GM18526 (cell line): Measurements from ENCODE around the gene MAP4K4.

ENCODE experiments used
- POLR2A ChIP-seq: IDR thresholded peaks from 3 replicates; pipeline ENCODE4 v1.6.1; 2011; ENCODE audit not compliant: insufficient read length; ENCODE audit errors: extremely low read depth

MAP4K4 gene

GRCh38 chr2:101801496-101801895 is 104.0 kb downstream of the MAP4K4 start:
- no peak for TF ChIP-seq POLR2A

- TF ChIP-seq POLR2A = no peak
Observed at GRCh38 chr2:101802329-101802728, 104.8 kb downstream of the MAP4K4 start.

DNA sequence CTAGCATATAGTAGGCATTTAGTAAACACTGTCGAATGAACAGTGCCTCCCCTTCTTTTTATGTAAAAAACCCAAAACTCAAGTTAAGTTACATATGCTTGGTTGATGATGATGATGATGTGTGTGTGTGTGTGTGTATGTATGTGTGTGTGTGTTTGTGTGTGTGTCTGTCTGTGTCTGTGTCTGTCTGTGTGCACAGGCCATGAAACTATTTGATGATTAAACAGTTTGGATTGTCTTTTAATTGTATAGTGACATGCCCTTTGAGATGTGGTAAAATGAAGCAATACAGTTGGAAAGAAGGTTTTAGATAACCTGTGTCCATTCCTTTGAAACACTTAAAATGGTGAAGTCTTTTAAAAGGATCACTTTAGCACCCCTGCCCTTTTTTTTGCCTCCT is 105.6 kb downstream of the MAP4K4 start:
- no peak for TF ChIP-seq POLR2A

- no peak for TF ChIP-seq POLR2A
Observed at GRCh38 chr2:101803945-101804696, 106.6 kb downstream of the MAP4K4 start.

- TF ChIP-seq POLR2A = no peak
Observed at GRCh38 chr2:101805152-101806088, 107.9 kb downstream of the MAP4K4 start.

- no peak for TF ChIP-seq POLR2A
Observed at GRCh38 chr2:101806123-101806522, 108.6 kb downstream of the MAP4K4 start.

- no peak for TF ChIP-seq POLR2A
Observed at GRCh38 chr2:101806701-101807100, 109.2 kb downstream of the MAP4K4 start.

GRCh38 chr2:101807242-101807641 is 109.7 kb downstream of the MAP4K4 start:
- no peak for TF ChIP-seq POLR2A

GRCh38 chr2:101808006-101808562 is 110.6 kb downstream of the MAP4K4 start:
- TF ChIP-seq POLR2A = no peak

DNA sequence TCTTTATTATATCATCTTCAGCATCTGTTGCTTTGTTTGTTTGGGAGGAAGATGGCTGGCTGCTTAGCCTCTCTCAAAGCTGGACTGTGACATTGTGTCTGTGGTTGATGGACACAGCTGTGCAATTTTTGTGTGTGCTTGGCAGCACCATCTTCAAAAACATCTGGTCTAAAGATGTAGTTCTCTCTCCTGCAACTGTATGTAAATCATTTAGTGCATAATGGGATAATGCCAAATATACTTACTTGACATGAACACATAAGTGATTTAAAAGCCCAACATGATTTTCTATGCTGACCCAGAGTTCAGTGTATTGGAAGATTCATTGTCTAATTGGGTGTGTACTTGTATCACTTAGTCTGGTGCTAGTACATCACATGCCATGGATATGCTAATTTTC is 112.2 kb downstream of the MAP4K4 start:
- no peak for TF ChIP-seq POLR2A

GRCh38 chr2:101811226-101812015 is 113.9 kb downstream of the MAP4K4 start:
- no peak for TF ChIP-seq POLR2A

DNA sequence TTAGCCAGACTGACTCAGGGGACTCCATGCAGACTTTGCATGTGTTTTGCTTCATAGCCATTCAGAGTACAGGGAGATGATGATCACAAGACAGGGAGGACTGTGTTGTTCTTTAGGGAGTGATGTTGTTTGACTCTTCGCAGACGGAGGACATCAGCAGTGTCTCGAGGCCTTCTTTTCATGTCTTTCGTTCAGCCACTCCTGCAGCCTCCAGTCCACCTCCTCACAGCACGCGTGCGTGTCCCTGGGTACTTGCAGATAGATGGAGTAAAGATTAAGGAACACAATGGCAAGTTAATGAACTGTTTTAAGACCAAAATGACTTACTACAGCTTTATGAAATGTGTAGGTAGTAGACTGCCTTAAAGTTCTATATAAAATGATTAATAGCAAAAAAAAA is 114.7 kb downstream of the MAP4K4 start:
- no peak for TF ChIP-seq POLR2A

GRCh38 chr2:101814752-101815151 is 117.2 kb downstream of the MAP4K4 start:
- TF ChIP-seq POLR2A = no peak

GRCh38 chr2:101815154-101815553 is 117.6 kb downstream of the MAP4K4 start:
- no peak for TF ChIP-seq POLR2A
